Upper lobe of right lung (tissue), 1 donor: ENCODE data around the gene PLEKHH2. TPM values are rescaled to one million over a fixed set of nuclear protein-coding genes. Genes with fewer than 3 reads are reported as not detected.
A peak's percentile ranks its signal among the peaks of the same experiment; 100 is the strongest.
"Not testable (repeated sequence)": the region's sequence is repeated elsewhere in the genome, so short reads cannot be mapped to it uniquely, and the experiment has no call there.

Experiments
- ATAC-seq: fragments of 200-7000 bp; cut with Tn5 transposase; one replicate; pipeline ENCODE4 v1.9.1; 2020; ENCODE audit warnings: mild to moderate bottlenecking, moderate library complexity
- DNase-seq: peaks from one replicate; pipeline ENCODE4 v3.0.0-alpha.2; 2020
- H3K27ac ChIP-seq: fragments of 200-600 bp; one replicate; pipeline ENCODE4 v1.8.0; 2022
- H3K27me3 ChIP-seq: fragments of 200-600 bp; one replicate; pipeline ENCODE4 v1.8.0; 2022; ENCODE audit warnings: mild to moderate bottlenecking
- H3K36me3 ChIP-seq: fragments of 200-600 bp; one replicate; pipeline ENCODE4 v1.8.0; 2022
- H3K4me1 ChIP-seq: fragments of 200-600 bp; one replicate; pipeline ENCODE4 v1.8.0; 2022
- H3K4me3 ChIP-seq: fragments of 200-600 bp; one replicate; pipeline ENCODE4 v1.8.0; 2022; ENCODE audit warnings: mild to moderate bottlenecking
- H3K9me3 ChIP-seq: fragments of 200-600 bp; one replicate; pipeline ENCODE4 v1.8.0; 2022
- CTCF ChIP-seq: fragments of 200-600 bp; IDR thresholded peaks from one replicate; pipeline ENCODE4 v1.8.0; 2022; ENCODE audit warnings: antibody characterized with exemption
- intact Hi-C: fragments of 100-400 bp; cut with DNase I; formaldehyde crosslinking; loops from one replicate; pipeline ENCODE4 v1.11.0; 2022
- total RNA-seq: library from RNA; stranded (reverse); fragmentation: NEBNext Ultra II Directional; extraction: Animal tissue kit (Norgen Biotek cat#: 25700); gene quantifications from one replicate; pipeline ENCODE4 v1.2.1, GENCODE V29; 2021
- donor health status: DM: no; HTN: yes; CAD: no; lungs with severe emphysema.

Gene PLEKHH2
- total RNA-seq, 1 donor from 2014 or later, result 53.8 TPM

- Histone ChIP-seq H3K9me3 (no peaks in the 10 kb centered on the region), H3K27me3 (peaks cover 4% of the 10 kb centered on the region), H3K27ac (no peak overlapping the region), H3K4me3 (no peak overlapping the region), H3K4me1 (no peaks in the 10 kb centered on the region), H3K36me3 (no peaks in the 10 kb centered on the region)
- TF ChIP-seq CTCF, result no peak
- ATAC-seq (no peak), DNase-seq (no peak)
- intact Hi-C loops, result no loop called here
Measured at GRCh38 chr2:43631618-43632317, 5.3 kb upstream of the PLEKHH2 start.

GRCh38 chr2:43634604-43635306, 2.3 kb upstream of the PLEKHH2 start:
- Histone ChIP-seq H3K27me3 (peaks cover 4% of the 10 kb centered on the region), H3K4me1 (no peaks in the 10 kb centered on the region), H3K4me3 (no peak overlapping the region), H3K9me3 (no peaks in the 10 kb centered on the region), H3K36me3 (no peaks in the 10 kb centered on the region), H3K27ac (peak overlapping the region; percentile 49)
- TF ChIP-seq CTCF, result no peak
- DNase-seq (no peak), ATAC-seq (no peak)
- intact Hi-C loops, result no loop called here

GRCh38 chr2:43636153-43636552, 907 bp upstream of the PLEKHH2 start:
- ATAC-seq, H3K4me3 ChIP-seq, H3K27ac ChIP-seq, H3K9me3 ChIP-seq, H3K27me3 ChIP-seq, DNase-seq, intact Hi-C loops, H3K36me3 ChIP-seq, H3K4me1 ChIP-seq: not testable (repeated sequence)

GRCh38 chr2:43636621-43637020, 439 bp upstream of the PLEKHH2 start:
- peak overlapping the region; percentile 75 for H3K4me3 ChIP-seq
- peaks cover 4% of the 10 kb centered on the region for H3K27me3 ChIP-seq
- H3K4me1 ChIP-seq, result no peaks in the 10 kb centered on the region
- DNase-seq, result no peak
- no peaks in the 10 kb centered on the region for H3K36me3 ChIP-seq
- no peak for ATAC-seq
- no peaks in the 10 kb centered on the region for H3K9me3 ChIP-seq
- H3K27ac ChIP-seq, result no peak overlapping the region
- no peak for TF ChIP-seq CTCF
- intact Hi-C loops, result no loop called here

- no peaks in the 10 kb centered on the region for H3K4me1 ChIP-seq
- no peak for TF ChIP-seq CTCF
- intact Hi-C loops, result no loop called here
- ATAC-seq (no peak), DNase-seq (no peak)
- H3K27ac ChIP-seq, result no peak overlapping the region
- H3K36me3 ChIP-seq, result no peaks in the 10 kb centered on the region
- H3K4me3 ChIP-seq, result no peak overlapping the region
- no peaks in the 10 kb centered on the region for H3K9me3 ChIP-seq
- no peaks in the 10 kb centered on the region for H3K27me3 ChIP-seq
Measured at GRCh38 chr2:43642363-43642762, 5.3 kb downstream of the PLEKHH2 start.

- Histone ChIP-seq H3K4me3 (no peak overlapping the region), H3K27me3 (no peaks in the 10 kb centered on the region), H3K9me3 (no peaks in the 10 kb centered on the region), H3K27ac (no peak overlapping the region), H3K4me1 (no peaks in the 10 kb centered on the region), H3K36me3 (no peaks in the 10 kb centered on the region)
- ATAC-seq, result no peak
- intact Hi-C loops, result no loop called here
- no peak for TF ChIP-seq CTCF
- no peak for DNase-seq
Measured at GRCh38 chr2:43643680-43644079, 6.6 kb downstream of the PLEKHH2 start.
